ENCODE results near the gene RAB4A.

Gene RAB4A

DNA sequence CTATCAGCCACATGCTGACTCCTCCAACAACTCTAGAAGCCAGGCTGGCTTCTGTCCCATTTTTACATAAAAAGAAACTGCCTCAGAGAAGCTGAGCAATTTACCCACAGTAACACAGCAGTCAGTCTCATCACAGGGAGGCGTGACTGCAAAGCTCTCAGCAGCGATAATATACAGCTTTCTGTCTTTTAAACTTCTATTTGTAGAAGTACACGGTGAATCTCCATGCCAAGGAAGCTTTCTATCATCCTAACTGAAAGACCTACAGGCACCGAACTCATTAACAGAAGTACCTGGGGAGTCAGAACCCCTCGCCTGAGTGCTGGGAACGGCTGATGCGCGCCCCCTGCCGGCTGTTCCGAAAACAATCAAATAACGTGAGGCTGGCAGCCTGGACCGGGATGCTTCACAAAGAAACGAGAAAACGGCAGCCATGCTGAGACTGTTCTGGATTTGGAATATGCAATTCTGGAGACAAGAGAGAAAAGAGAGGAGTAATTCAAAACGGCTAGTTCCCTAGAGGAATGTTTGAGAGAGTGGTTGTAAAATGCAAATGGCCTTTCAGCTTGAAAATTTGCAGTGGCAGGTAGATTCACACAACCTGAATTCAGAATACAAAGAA, 43.5 kb upstream of the RAB4A start:
- no peak for DNase-seq (ENCODE audit: low read depth)
- H3K4me3 ChIP-seq (ENCODE audit: control insufficient read depth, low read depth, low read length), result no peak overlapping the region
- TF ChIP-seq, protein P1, sequence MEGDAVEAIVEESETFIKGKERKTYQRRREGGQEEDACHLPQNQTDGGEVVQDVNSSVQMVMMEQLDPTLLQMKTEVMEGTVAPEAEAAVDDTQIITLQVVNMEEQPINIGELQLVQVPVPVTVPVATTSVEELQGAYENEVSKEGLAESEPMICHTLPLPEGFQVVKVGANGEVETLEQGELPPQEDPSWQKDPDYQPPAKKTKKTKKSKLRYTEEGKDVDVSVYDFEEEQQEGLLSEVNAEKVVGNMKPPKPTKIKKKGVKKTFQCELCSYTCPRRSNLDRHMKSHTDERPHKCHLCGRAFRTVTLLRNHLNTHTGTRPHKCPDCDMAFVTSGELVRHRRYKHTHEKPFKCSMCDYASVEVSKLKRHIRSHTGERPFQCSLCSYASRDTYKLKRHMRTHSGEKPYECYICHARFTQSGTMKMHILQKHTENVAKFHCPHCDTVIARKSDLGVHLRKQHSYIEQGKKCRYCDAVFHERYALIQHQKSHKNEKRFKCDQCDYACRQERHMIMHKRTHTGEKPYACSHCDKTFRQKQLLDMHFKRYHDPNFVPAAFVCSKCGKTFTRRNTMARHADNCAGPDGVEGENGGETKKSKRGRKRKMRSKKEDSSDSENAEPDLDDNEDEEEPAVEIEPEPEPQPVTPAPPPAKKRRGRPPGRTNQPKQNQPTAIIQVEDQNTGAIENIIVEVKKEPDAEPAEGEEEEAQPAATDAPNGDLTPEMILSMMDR (IDR thresholded peaks at IDR 0.05; ENCODE audit: control insufficient read depth, insufficient read depth, low read depth, low read length, missing control alignments), result peak; percentile 80

DNA sequence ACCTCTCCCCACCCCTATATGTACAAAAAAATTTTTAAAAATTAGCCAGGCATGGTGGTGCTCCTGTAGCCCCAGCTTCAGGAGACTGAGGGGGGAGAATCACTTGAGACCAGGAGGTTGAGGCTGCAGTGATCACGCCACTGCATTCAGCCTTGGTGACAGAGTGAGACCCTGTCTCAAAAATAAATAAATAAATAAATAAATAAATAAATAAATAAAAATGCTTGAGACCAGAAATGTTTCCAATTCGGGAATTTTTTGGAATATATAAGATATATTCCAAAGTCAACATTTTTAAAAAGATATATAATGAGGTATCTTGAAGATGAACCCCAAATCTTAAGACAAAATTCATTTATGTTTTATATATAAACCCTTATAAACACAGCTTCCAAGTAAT, 42.4 kb upstream of the RAB4A start:
- TF ChIP-seq, protein P1 (IDR thresholded peaks at IDR 0.05; ENCODE audit: control insufficient read depth, insufficient read depth, low read depth, low read length, missing control alignments), result no peak
- no peak overlapping the region for H3K4me3 ChIP-seq (ENCODE audit: control insufficient read depth, low read depth, low read length)
- no peak for DNase-seq (ENCODE audit: low read depth)

DNA sequence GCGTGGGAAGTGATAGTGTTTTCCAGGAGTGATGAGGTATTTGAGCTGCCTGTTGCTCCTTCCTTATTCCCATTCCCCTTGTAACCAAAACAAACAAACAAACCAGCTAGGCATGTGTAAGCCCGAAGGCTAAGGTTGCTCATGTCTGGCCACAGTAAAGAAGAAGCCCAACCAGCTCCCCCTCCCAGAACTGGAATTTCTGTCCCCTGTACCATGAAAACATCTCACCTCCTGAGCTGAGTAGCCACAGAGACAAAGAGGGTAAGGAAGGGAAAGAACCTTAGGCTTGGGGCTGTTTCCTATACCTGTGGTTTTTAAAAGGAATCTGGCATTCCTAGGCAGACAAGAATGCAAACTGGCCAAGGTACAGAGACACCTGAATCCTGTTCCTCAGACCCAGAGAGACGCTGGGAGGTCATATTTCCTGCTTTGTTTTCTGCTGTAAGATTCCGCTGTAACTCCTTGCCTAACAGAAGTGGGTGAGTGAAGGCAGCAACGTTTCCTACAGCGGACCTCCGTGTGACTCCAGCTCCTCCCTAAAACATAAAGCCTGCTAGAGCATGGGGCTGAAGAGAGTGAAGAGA, 41.7 kb upstream of the RAB4A start:
- no peak overlapping the region for H3K4me3 ChIP-seq (ENCODE audit: control insufficient read depth, low read depth, low read length)
- no peak for DNase-seq (ENCODE audit: low read depth)
- TF ChIP-seq, protein P1 (IDR thresholded peaks at IDR 0.05; ENCODE audit: control insufficient read depth, insufficient read depth, low read depth, low read length, missing control alignments), result no peak

DNA sequence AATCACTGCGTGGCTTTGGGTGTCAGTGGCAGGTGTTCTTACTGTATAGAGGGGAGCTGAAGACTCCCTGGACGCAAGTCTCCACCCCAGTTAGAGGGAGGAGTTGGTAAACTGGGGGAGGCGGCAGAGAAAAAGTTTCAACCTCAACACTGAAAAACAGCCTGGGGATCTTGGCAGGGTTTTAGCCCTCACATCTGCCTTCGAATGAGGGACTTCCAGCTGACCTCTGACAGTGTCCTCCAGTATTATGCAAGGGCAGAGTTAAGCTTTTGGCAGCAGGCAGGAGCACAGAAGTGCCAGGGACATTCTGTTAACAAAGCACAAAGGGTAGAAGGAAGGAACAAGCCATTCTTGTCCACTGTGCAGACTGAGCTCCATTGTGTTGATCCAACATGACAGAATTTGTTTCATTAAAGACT, 41.2 kb upstream of the RAB4A start:
- DNase-seq (ENCODE audit: low read depth), result no peak
- TF ChIP-seq, protein P1 (IDR thresholded peaks at IDR 0.05; ENCODE audit: control insufficient read depth, insufficient read depth, low read depth, low read length, missing control alignments), result no peak
- no peak overlapping the region for H3K4me3 ChIP-seq (ENCODE audit: control insufficient read depth, low read depth, low read length)

DNA sequence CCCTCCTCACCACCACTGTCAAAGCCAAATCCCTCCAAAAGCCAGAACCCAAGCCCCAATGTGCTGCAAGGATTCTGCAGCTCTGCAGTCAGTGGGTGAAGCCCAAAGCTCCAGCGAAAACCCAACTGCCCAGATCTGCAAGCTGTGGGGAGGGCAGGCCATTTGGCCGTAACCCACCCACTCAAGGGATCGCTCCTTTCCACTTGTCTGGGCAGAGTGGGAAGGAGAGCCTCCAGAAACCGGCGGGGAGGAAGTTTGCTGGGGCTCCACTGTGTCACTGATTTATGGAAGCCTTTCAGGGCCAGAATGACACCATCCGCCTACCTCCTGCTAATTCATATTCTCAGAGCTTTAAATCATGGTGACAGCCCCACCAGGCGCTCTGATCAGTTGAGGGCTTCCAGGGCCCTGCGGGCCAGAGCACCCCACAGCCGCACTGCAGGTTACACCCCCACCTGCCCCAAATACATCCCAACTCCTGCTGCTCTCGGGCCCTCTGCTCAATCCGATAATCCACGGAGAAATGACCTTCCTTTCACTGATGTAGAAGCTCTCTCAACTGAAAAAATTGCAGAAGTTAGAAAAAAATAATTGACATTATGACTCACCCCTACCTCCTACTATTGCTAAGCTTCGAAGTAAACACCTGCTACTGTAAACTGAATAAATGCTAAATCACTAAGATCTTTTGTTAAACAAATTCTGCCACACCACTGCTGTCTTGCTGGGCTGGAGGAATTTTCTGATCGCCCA, 40.6 kb upstream of the RAB4A start:
- no peak for DNase-seq (ENCODE audit: low read depth)
- TF ChIP-seq, protein P1 (IDR thresholded peaks at IDR 0.05; ENCODE audit: control insufficient read depth, insufficient read depth, low read depth, low read length, missing control alignments), result no peak
- H3K4me3 ChIP-seq (ENCODE audit: control insufficient read depth, low read depth, low read length), result no peak overlapping the region

DNA sequence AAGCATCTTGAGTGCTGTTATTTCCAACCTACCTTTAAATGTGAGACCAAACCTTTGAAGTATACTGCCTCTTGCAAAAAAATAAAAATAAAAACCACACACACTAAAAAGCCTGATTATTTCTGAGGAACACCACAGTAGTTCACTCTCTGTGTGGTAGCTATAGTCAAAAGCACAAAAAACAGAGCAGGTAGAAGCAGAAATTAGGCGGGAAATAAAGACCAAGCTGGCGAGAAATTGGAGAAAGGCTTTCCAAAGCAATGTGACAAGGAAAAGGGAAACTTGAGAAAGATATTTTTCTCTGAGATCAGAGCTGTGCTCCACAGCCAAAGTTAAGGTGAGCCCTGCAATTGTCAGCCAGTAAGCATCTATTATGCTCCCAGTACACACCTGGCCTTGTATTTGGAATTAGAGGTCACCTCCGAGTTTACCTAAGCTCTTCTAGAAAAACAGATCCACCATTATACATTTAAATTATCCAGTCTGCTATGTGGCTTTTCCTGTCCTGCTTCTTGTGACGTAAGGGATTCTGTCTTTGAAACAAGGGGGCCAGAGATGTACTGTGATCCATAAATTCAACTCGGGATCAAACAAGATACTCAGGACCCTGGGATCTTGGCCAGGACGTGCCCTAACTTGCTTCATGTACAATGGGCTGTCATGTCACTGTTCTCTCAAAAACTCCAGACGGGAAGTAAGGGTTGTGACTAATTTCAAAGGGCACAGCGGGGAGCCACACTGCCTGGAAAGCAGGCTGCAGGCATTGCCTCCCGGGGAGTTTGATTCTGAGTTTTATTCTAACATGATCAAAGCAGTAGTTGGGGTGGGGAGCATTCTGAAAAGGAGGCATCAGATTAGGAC, 39.8 kb upstream of the RAB4A start:
- no peak overlapping the region for H3K4me3 ChIP-seq (ENCODE audit: control insufficient read depth, low read depth, low read length)
- TF ChIP-seq, protein P1 (IDR thresholded peaks at IDR 0.05; ENCODE audit: control insufficient read depth, insufficient read depth, low read depth, low read length, missing control alignments), result no peak
- no peak for DNase-seq (ENCODE audit: low read depth)

All from AG09309 (cell line).